Renal cortex interstitium (tissue), 11 donors: ENCODE measurements around the gene MYL10. TPM values are rescaled to one million over a fixed set of nuclear protein-coding genes. Genes with fewer than 3 reads are reported as not detected.
"Not testable (repeated sequence)": the region's sequence is repeated elsewhere in the genome, so short reads cannot be mapped to it uniquely, and the experiment has no call there.

Experiments
- DNase-seq, 11 donors: peaks; one replicate each; pipeline ENCODE4 v3.0.0-alpha.2; 2013; ENCODE audit warnings: low read depth in 9 of 11, low spot score in 4 of 11; ENCODE audit errors: extremely low read depth in 1 of 11
- polyA plus RNA-seq, 3 donors: library from polyadenylated mRNA; unstranded; fragments of 120-200 nt; gene quantifications; one replicate each; pipeline ENCODE4 v1.2.1, GENCODE V29; 2013; ENCODE audit not compliant: insufficient read length in 3 of 3

MYL10 gene
- polyA plus RNA-seq, 3 donors = 0.17 to 0.76 TPM; not detected in 1

DNA sequence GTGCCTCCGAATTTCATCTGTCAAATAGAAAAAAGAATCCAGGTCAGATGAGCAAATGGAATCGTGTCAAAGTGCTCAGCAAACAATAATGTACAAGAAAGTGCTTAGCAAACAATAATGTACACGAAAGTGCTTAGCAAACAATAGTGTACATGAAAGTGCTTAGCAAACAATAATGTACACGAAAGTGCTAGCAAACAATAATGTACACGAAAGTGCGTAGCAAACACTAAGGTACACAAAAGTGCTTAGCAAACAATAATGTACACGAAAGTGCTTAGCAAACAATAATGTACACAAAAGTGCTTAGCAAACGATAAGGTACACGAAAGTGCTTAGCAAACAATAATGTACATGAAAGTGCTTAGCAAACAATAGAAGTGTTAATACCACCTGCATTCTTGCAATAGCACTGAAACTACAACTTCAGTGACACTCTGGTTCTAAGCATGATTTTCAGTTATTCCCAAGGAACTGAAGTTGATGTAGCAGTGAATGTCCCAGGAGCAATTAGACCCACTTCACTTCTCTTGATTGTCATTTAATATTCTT lies 33.4 kb upstream of the MYL10 start:
- DNase-seq = no peak

- DNase-seq = no peak
These were observed 30.6 kb upstream of the MYL10 start for GRCh38 chr7:101659706-101660105.

GRCh38 chr7:101657171-101657570 lies 28.1 kb upstream of the MYL10 start:
- no peak for DNase-seq

GRCh38 chr7:101651112-101651511 lies 22.0 kb upstream of the MYL10 start:
- no peak for DNase-seq

GRCh38 chr7:101650579-101651081 lies 21.5 kb upstream of the MYL10 start:
- no peak for DNase-seq

DNA sequence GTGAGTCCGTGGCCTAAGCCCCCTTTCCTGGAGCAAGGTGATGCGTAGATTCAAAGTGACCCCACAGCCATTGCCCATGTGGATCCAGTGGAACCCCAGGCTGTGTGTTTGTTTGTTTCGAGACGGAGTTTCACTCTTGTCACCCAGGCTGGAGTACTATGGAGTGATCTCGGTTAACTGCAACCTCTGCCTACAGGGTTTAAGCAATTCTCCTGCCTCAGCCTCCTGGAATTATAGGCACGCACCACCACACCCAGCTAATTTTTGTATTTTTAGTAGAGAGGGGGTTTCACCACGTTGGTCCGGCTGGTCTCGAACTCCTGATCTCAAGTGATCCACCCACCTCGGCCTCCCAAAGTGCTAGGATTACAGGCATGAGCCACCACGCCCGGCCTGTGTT lies 18.8 kb upstream of the MYL10 start:
- not testable (repeated sequence) for DNase-seq

DNA sequence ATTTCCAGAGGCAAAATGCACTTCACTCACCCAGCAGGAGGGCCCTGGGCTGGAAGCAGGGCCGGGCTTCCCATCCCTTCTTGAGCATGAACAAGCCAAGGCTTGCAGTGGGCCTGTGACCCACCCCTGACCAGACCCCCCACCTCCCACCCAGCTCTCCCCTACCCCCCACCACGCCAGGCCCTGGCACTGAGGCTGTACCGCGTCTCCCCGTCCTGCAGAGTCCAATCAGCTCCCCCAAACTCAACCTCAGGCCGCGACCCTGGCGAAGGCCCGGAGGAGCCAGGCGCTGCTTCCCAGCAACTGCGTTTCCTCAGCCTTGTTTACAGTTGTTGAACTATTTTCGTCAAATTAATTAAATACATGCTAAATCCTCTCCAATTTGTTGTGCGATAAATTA lies 16.9 kb upstream of the MYL10 start:
- DNase-seq = no peak

DNA sequence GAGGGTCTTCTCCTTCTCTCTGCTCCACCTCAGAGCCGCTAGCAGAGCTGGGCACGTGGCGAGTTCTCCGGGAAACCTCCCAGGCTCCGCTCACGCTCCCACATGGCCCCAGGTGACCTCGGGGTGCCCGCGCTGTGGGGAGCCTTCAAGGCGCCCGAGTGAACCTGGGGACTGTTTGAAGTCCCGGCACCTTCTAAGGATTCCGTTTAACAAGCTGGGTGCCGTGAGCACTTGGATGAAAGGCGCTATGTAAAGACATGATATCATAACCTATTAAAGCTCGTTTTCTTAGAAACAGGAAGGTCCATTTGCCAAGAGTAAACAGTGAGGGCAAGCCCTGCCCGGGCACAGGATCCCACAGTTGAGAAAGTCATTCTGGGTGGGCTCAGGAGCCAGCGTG lies 15.8 kb upstream of the MYL10 start:
- no peak for DNase-seq

DNA sequence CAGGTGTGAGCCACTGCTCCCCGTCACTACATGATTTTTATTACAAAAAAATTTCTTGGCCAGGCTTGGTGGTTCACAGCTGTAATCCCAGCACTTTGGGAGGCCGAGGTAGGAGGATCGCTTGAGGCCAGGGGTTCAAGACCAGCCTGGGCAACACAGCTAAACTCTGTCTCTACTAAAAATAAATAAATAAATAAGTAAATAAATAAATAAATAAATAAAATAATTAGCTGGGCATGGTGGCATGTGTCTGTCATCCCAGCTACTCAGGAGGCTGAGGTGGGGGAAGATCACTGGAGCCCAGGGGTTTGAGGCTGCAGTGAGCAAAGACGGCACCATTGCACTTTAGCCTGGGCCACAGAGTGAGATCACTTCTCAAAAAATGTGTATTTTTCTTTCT lies 10.0 kb upstream of the MYL10 start:
- not testable (repeated sequence) for DNase-seq

GRCh38 chr7:101636822-101637623 lies 7.9 kb upstream of the MYL10 start:
- DNase-seq = no peak

- no peak for DNase-seq
These were observed 6.4 kb upstream of the MYL10 start for GRCh38 chr7:101635484-101635883.

DNA sequence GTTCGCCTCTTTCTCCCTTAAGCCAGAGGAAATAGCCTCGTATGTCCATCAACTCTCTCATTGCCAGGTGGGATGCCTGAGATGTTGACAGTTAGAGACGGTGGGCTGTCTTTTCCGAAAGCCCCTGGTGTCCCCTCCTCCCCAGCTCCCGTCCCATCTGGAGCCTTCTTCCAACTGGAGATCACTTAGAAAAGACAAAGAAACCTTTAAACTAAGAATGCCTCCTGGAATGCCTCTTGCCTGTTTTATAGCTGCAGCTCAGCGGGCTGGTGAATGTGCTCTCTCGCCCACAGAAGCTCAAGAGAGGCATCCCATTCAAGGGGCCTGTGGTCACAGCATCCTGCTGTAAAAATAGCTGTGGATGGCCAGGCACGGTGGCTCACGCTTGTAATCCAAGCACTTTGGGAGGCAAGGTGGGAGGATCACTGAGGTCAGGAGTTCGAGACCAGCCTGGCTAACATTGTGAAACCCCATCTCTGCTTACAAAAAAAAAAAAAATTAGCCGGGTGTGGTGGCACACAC lies 5.2 kb upstream of the MYL10 start:
- DNase-seq = no peak

GRCh38 chr7:101633511-101633910 lies 4.4 kb upstream of the MYL10 start:
- no peak for DNase-seq

DNA sequence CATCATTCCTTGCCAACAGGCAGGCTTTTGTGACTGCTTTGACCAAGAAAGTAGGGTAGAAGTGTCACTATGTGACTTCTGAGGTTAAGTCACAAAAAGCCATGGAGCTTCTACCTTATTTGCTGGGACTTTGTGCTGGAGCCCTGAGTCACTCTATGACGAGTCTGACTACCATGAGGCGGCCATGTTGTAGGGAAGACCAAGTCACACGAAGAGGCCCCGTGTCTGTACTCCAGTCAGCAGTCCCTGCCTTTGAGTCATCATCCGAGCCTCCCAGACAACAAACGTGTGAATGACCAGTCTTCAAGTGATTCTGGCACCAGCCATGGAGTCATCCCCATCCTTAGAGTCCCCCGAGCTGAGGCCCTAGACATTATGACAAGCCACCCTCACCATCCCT lies 3.5 kb upstream of the MYL10 start:
- DNase-seq = no peak

GRCh38 chr7:101631224-101631714 lies 2.2 kb upstream of the MYL10 start:
- no peak for DNase-seq

GRCh38 chr7:101630591-101630990 lies 1.5 kb upstream of the MYL10 start:
- no peak for DNase-seq

GRCh38 chr7:101628522-101628921 lies 574 bp downstream of the MYL10 start:
- no peak for DNase-seq

DNA sequence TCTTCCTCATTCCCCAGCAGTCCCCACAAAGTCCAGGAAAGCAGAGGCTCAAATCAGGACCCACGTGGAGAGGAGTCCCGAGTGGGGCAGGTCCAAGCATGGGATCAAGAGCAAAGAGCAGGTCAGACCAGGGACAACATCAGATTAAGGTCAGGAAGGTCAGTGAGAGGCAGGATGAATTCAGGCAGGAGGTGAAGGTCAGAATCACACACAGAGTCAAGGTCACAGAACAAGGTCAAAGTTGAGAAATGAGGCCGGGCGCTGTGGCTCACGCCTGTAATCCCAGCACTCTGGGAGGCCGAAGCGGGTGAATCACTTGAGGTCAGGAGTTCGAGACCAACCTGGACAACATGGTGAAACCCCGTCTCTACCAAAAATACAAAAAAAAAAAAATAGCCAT lies 2.3 kb downstream of the MYL10 start:
- DNase-seq = no peak

- DNase-seq = no peak
These were observed 2.9 kb downstream of the MYL10 start for GRCh38 chr7:101626069-101626671.
